ENCODE data around the gene AGPAT1. TPM values are rescaled to one million over a fixed set of nuclear protein-coding genes. Genes with fewer than 3 reads are reported as not detected.
"Not testable (repeated sequence)": the region's sequence is repeated elsewhere in the genome, so short reads cannot be mapped to it uniquely, and the experiment has no call there.

AGPAT1 gene
- total and polyA plus RNA-seq, 9 donors: 32.3 to 71.7 (median 61.7) TPM

DNA sequence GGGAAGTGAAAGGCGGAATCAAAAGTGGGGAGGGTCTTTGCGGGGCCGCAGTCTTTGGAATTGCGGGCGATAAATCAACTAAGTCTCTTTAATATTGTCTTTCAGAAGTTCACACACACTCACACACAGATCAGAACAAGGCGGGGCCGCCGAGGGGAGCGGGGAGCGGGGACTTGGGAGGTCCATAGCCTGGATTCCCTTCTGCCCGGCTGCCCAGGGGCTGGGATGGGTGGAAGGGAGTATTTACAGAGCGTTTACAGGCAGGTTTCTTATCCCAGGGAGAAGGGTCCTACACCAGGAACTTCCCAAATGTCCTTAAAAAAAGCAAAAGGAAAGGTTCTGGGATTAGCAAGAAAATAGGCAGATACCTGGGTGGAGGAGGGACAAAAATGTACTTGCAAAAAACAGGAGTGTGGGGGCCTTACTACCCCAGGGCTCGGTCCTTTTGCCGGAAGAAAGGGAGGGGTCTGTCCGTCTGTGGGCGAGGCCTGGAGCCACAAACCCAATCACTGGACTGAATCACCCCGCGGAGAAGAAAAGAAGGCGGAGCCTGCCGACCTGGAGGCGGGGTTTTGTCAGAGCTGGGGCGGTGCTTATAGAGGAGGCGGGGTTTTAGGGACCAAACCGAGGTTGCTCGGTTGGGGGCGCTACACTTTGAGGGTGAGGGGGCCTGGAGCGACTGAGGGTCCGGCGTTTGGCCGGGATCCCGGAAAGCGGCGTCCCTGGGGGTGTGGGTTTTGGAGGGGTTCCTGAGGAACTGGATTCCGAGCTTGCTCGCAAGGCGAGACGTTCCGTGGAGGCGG lies 27.4 kb downstream of the AGPAT1 start:
- H3K4me1 ChIP-seq (ENCODE audit: control insufficient read depth, insufficient read depth, low read length): peaks cover 28% of the 10 kb centered on the region
- H3K27me3 ChIP-seq (ENCODE audit: control insufficient read depth, insufficient read depth, low read length): peaks cover 70% of the 10 kb centered on the region
- H3K27ac ChIP-seq (ENCODE audit: low read length): no peak overlapping the region
- no peaks in the 10 kb centered on the region for H3K9me3 ChIP-seq (replicated peaks; ENCODE audit: control insufficient read depth, low read depth, low read length)
- H3K36me3 ChIP-seq (ENCODE audit: control insufficient read depth, insufficient read depth, low read length): no peaks in the 10 kb centered on the region
- DNase-seq: peak; percentile 73
- H3K4me3 ChIP-seq (ENCODE audit: low read length): peak overlapping the region; percentile 21
- WGBS (ENCODE audit: insufficient coverage): 6% methylated on average over 28 of the region's 39 CpGs

DNA sequence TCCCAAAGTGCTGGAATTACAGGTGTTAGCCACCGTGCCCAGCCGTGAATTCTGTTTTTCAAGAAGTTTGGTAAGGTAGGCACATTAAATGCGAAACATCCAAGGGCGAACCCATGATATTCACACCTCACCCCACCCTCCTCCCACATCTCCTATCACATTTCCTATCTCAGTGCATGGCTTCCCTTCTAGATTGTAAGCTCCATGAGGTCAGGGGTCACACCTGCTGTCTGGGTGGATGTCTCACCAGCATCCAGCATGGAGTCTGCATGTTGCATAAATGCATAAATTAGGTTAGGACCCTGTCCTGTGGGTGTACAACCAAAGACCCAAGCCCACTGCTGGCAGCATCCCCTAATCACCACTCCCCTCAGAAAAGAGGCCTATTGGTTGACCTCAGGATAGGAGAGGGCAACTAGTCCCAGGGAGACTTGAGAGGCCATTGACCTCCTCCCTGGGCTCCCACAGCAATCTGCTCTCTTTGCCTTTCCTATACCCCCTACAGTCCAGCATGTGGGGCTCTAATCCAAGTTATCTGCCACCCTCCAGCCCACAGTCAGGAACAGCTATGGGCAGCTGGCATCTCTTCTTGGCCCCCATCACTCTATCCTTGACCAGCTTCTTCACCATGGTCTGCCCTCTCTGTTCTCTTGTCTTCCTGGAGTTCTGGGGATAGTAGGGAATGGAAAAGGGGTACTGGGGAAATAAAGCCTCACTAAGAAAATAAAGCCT lies 28.3 kb downstream of the AGPAT1 start:
- no peak overlapping the region for H3K27ac ChIP-seq (ENCODE audit: low read length)
- no peaks in the 10 kb centered on the region for H3K36me3 ChIP-seq (ENCODE audit: control insufficient read depth, insufficient read depth, low read length)
- no peaks in the 10 kb centered on the region for H3K9me3 ChIP-seq (replicated peaks; ENCODE audit: control insufficient read depth, low read depth, low read length)
- DNase-seq: no peak
- peaks cover 61% of the 10 kb centered on the region for H3K27me3 ChIP-seq (ENCODE audit: control insufficient read depth, insufficient read depth, low read length)
- no peak overlapping the region for H3K4me3 ChIP-seq (ENCODE audit: low read length)
- H3K4me1 ChIP-seq (ENCODE audit: control insufficient read depth, insufficient read depth, low read length): peaks cover 19% of the 10 kb centered on the region
- 88% methylated on average over 2 of the region's 4 CpGs for WGBS (ENCODE audit: insufficient coverage)

DNA sequence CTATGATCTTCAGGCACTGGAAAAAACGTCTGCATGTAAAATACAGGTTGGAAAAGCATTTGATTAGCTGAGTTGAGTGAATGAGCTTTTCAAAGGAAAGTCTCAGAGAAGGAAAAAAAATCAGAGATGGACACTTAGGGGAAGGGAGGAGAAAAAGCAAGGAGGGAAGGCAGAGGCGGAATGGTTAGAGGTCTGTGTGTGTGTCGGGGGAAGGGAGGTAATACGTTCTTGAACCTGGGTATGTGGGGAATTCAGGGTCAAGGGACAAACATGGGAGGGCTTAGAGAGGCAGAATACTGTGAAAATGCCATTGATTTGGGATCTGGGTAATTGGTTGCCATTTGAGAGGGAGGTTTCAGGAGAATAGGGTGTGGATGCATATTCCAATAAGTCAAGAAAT lies 29.2 kb downstream of the AGPAT1 start:
- Histone ChIP-seq H3K4me3 (ENCODE audit: low read length) (no peak overlapping the region), H3K9me3 (replicated peaks; ENCODE audit: control insufficient read depth, low read depth, low read length) (no peaks in the 10 kb centered on the region), H3K27me3 (ENCODE audit: control insufficient read depth, insufficient read depth, low read length) (peaks cover 57% of the 10 kb centered on the region), H3K36me3 (ENCODE audit: control insufficient read depth, insufficient read depth, low read length) (no peaks in the 10 kb centered on the region), H3K27ac (ENCODE audit: low read length) (no peak overlapping the region), H3K4me1 (ENCODE audit: control insufficient read depth, insufficient read depth, low read length) (peaks cover 11% of the 10 kb centered on the region)
- 20% methylated on average over 4 of the region's 4 CpGs for WGBS (ENCODE audit: insufficient coverage)
- DNase-seq: no peak

DNA sequence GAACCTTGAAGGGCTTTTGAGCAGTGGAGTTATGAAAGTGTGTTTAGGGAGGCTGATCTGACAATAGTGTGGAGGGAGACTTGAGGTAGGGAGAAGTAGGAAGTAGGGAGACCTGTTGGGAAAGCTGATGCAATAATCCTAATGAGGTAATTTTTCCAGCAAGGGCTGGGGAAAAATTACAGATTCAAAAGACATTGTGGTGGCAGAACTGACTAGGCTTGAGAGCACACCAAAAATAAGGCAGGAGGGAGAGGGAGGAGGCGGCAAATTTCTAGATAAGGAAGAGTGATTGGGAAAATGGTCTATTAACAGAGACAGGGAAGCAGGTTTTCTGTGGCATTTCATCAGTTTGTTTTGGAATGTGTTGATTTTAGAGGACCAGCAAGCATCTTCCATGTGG lies 29.6 kb downstream of the AGPAT1 start:
- no peak overlapping the region for H3K27ac ChIP-seq (ENCODE audit: low read length)
- no peak overlapping the region for H3K4me3 ChIP-seq (ENCODE audit: low read length)
- H3K4me1 ChIP-seq (ENCODE audit: control insufficient read depth, insufficient read depth, low read length): peaks cover 9% of the 10 kb centered on the region
- no peaks in the 10 kb centered on the region for H3K9me3 ChIP-seq (replicated peaks; ENCODE audit: control insufficient read depth, low read depth, low read length)
- no peak for DNase-seq
- H3K27me3 ChIP-seq (ENCODE audit: control insufficient read depth, insufficient read depth, low read length): peaks cover 54% of the 10 kb centered on the region
- WGBS (ENCODE audit: insufficient coverage): 92% methylated on average over 1 of the region's 1 CpG
- no peaks in the 10 kb centered on the region for H3K36me3 ChIP-seq (ENCODE audit: control insufficient read depth, insufficient read depth, low read length)

DNA sequence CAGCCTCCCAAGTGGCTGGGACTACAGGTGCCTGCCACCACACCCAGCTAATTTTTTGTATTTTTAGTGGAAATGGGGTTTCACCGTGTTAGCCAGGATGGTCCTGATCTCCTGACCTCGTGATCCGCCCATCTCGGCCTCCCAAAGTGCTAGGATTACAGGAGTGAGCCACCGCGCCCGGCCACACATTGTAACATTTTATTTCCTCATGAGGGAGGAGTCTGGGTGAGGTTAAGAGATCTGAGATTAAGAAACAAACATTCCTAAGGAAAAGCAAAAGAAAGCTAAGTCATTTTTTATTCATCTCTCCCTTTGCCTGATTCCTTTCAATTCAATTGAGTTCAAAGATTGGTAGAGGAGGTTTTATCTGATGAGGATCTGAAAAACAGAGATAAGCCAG lies 31.6 kb downstream of the AGPAT1 start:
- not testable (repeated sequence) for H3K4me1 ChIP-seq (ENCODE audit: control insufficient read depth, insufficient read depth, low read length); H3K4me3 ChIP-seq (ENCODE audit: low read length); H3K9me3 ChIP-seq (replicated peaks; ENCODE audit: control insufficient read depth, low read depth, low read length); H3K27ac ChIP-seq (ENCODE audit: low read length); DNase-seq; H3K36me3 ChIP-seq (ENCODE audit: control insufficient read depth, insufficient read depth, low read length)
- peaks cover 35% of the 10 kb centered on the region for H3K27me3 ChIP-seq (ENCODE audit: control insufficient read depth, insufficient read depth, low read length)
- no CpG with 5 or more reads among the region's 7 CpGs for WGBS (ENCODE audit: insufficient coverage)

DNA sequence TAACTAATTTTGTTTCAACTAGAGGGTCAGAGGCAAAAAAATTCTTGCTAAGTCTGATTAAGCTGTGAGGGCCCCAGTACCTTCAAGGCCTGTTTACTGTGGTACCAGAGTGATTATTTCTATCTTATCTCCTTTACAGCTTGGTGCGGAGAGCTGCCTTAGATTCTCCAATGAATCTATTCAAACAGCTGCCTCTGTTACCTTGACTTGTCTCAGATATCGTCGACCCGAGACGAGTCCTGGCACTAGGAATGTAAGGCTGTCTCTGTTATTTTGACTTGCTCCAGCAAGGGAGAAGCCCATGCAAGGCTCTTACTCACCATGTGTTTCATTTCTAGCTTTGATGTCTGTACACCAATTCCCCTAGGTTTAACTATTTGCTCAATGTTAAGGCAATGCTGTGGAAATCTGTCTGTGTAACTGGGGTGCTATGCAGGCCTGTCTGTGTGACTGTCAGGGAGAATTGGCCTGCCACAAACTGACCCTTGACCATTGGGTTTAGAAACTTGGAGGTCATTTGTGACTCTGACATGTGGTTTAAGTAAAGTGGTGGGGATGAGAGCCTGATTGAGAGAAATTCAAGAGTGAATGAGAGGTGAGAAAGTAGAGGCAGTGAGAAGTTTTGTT lies 35.4 kb downstream of the AGPAT1 start:
- no peak for DNase-seq
- Histone ChIP-seq H3K27me3 (ENCODE audit: control insufficient read depth, insufficient read depth, low read length) (peaks cover 5% of the 10 kb centered on the region), H3K27ac (ENCODE audit: low read length) (no peak overlapping the region), H3K4me1 (ENCODE audit: control insufficient read depth, insufficient read depth, low read length) (no peaks in the 10 kb centered on the region), H3K36me3 (ENCODE audit: control insufficient read depth, insufficient read depth, low read length) (no peaks in the 10 kb centered on the region), H3K9me3 (replicated peaks; ENCODE audit: control insufficient read depth, low read depth, low read length) (no peaks in the 10 kb centered on the region), H3K4me3 (ENCODE audit: low read length) (no peak overlapping the region)
- WGBS (ENCODE audit: insufficient coverage): 90% methylated on average over 2 of the region's 5 CpGs

DNA sequence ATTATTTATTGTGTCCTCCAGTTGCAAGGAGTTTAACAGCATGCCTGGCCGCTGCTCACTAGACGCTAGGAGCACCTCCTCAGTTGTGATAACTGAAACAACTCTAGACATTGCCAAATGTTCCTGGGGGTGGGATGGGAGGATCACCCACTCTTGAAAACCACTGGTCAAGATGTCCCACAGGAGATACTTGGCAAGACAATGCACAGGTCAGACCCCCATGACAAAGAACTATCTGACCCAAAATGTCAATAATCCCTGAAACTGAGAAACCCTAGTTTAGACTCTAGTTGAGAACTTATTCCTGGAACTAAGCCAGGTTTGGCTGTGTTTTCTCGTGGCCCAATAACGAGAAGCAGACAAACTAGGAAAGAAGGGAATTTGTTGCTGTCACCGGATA lies 36.3 kb downstream of the AGPAT1 start:
- Histone ChIP-seq H3K9me3 (replicated peaks; ENCODE audit: control insufficient read depth, low read depth, low read length) (no peaks in the 10 kb centered on the region), H3K36me3 (ENCODE audit: control insufficient read depth, insufficient read depth, low read length) (no peaks in the 10 kb centered on the region), H3K27ac (ENCODE audit: low read length) (no peak overlapping the region), H3K4me1 (ENCODE audit: control insufficient read depth, insufficient read depth, low read length) (no peaks in the 10 kb centered on the region), H3K4me3 (ENCODE audit: low read length) (no peak overlapping the region), H3K27me3 (ENCODE audit: control insufficient read depth, insufficient read depth, low read length) (peaks cover 4% of the 10 kb centered on the region)
- 20% methylated on average over 2 of the region's 5 CpGs for WGBS (ENCODE audit: insufficient coverage)
- no peak for DNase-seq

DNA sequence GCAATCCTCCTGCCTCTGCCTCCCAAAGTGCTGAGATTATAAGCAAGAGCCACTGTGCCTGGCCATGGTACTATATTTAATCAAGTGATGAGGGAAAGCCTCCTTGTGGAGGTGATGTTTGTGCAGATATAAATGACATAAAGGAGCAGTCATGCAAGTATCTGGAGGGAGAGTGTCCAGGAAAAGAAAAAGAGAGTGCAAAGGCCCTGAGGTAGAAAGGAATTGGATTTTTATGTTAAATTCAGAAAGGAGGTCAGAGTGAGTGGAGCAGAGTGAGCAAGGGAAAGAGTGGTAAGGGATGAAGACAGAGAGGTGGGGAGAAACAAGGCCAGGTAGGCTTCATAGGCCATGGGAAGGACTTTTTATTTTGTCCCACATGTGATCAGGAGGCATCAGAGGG lies 38.4 kb downstream of the AGPAT1 start:
- no peaks in the 10 kb centered on the region for H3K36me3 ChIP-seq (ENCODE audit: control insufficient read depth, insufficient read depth, low read length)
- H3K4me3 ChIP-seq (ENCODE audit: low read length): no peak overlapping the region
- no peaks in the 10 kb centered on the region for H3K4me1 ChIP-seq (ENCODE audit: control insufficient read depth, insufficient read depth, low read length)
- DNase-seq: no peak
- no peak overlapping the region for H3K27ac ChIP-seq (ENCODE audit: low read length)
- peaks cover 9% of the 10 kb centered on the region for H3K27me3 ChIP-seq (ENCODE audit: control insufficient read depth, insufficient read depth, low read length)
- H3K9me3 ChIP-seq (replicated peaks; ENCODE audit: control insufficient read depth, low read depth, low read length): no peaks in the 10 kb centered on the region

DNA sequence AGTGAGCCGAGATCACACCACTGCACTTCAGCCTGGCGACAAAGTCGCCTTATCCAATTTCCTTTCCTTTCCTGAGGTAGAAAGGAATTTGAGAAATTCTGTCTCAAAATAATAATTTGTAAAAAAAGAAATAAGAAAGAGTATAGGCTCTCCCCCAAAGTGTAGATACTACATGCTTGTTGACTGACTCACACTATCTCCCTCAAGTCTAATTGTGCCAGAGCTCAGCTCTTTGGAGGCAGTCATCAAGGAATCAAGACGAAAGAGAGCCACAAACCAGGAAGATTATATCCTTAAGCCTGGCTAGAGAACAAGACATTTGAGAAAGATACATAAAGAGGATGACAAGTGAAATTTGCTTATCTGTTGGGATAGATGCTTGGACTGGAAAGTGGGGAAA lies 42.1 kb downstream of the AGPAT1 start:
- Histone ChIP-seq H3K4me1 (ENCODE audit: control insufficient read depth, insufficient read depth, low read length) (peaks cover 11% of the 10 kb centered on the region), H3K36me3 (ENCODE audit: control insufficient read depth, insufficient read depth, low read length) (no peaks in the 10 kb centered on the region), H3K9me3 (replicated peaks; ENCODE audit: control insufficient read depth, low read depth, low read length) (no peaks in the 10 kb centered on the region), H3K4me3 (ENCODE audit: low read length) (no peak overlapping the region), H3K27me3 (ENCODE audit: control insufficient read depth, insufficient read depth, low read length) (peaks cover 6% of the 10 kb centered on the region), H3K27ac (ENCODE audit: low read length) (no peak overlapping the region)
- no peak for DNase-seq
- no CpG with 5 or more reads among the region's 4 CpGs for WGBS (ENCODE audit: insufficient coverage)

DNA sequence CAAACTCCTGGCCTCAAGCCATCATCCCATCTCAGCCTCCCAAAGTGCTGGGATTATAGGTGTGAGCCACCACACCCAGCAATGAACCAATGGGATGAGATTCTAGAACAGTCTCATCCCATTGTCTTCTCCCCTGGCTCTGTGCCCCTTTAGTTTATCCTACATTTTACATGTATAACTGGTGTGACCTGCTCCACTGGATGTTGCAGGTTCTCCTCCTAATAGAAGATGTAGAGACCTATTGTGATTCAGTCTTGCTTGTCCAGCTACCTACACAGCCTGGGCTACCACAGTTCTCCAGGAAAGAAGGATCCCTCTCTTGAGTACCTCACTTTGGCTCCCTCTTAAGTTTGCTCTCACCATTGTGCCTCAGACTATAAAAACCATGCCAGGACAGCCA lies 43.8 kb downstream of the AGPAT1 start:
- no peak overlapping the region for H3K4me3 ChIP-seq (ENCODE audit: low read length)
- H3K27me3 ChIP-seq (ENCODE audit: control insufficient read depth, insufficient read depth, low read length): peaks cover 6% of the 10 kb centered on the region
- no peaks in the 10 kb centered on the region for H3K9me3 ChIP-seq (replicated peaks; ENCODE audit: control insufficient read depth, low read depth, low read length)
- H3K36me3 ChIP-seq (ENCODE audit: control insufficient read depth, insufficient read depth, low read length): peaks cover under 1% of the 10 kb centered on the region
- no peak for DNase-seq
- H3K27ac ChIP-seq (ENCODE audit: low read length): no peak overlapping the region
- peaks cover 20% of the 10 kb centered on the region for H3K4me1 ChIP-seq (ENCODE audit: control insufficient read depth, insufficient read depth, low read length)

All from muscle of leg (tissue), 11 donors.